Parathyroid adenoma (tissue), 2 donors: ENCODE measurements around the gene GRIK5.

ENCODE experiments used
- H2AFZ ChIP-seq: fragments of 300-600 bp; sonication (generic); one replicate; pipeline ENCODE4 v1.7.0; 2017; ENCODE audit warnings: antibody characterized with exemption, mild to moderate bottlenecking
- H3K27ac ChIP-seq: fragments of 300-600 bp; sonication (generic); one replicate; pipeline ENCODE4 v1.7.0; 2017
- H3K27me3 ChIP-seq: fragments of 300-600 bp; sonication (generic); one replicate; pipeline ENCODE4 v1.7.0; 2017; ENCODE audit warnings: low read length; ENCODE audit not compliant: control insufficient read depth, insufficient read depth
- H3K36me3 ChIP-seq: fragments of 300-600 bp; sonication (generic); one replicate; pipeline ENCODE4 v1.7.0; 2017; ENCODE audit warnings: low read length; ENCODE audit not compliant: control insufficient read depth, insufficient read depth
- H3K4me1 ChIP-seq: fragments of 300-600 bp; sonication (generic); one replicate; pipeline ENCODE4 v1.7.0; 2017; ENCODE audit warnings: control low read depth
- H3K4me2 ChIP-seq: fragments of 300-600 bp; sonication (generic); one replicate; pipeline ENCODE4 v1.7.0; 2017; ENCODE audit warnings: low read length
- H3K4me3 ChIP-seq: fragments of 300-600 bp; sonication (generic); one replicate; pipeline ENCODE4 v1.7.0; 2017; ENCODE audit warnings: low read depth, low read length
- H3K79me2 ChIP-seq: fragments of 300-600 bp; sonication (generic); one replicate; pipeline ENCODE4 v1.7.0; 2017; ENCODE audit warnings: control low read depth
- H3K9ac ChIP-seq: fragments of 300-600 bp; sonication (generic); one replicate; pipeline ENCODE4 v1.7.0; 2017; ENCODE audit warnings: mild to moderate bottlenecking
- H3K9me3 ChIP-seq: fragments of 300-600 bp; sonication (generic); one replicate; pipeline ENCODE4 v1.7.0; 2017; ENCODE audit warnings: low read length; ENCODE audit not compliant: control insufficient read depth
- TF ChIP-seq, protein P1 (sequence below): fragments of 300-600 bp; sonication (generic); IDR thresholded peaks from one replicate; pipeline ENCODE4 v1.7.0; 2017; ENCODE audit warnings: antibody characterized with exemption, mild to moderate bottlenecking
- donor health status: primary hyperparathyroidism.

GRIK5 gene

GRCh38 chr19:42095142-42095813 is 25.3 kb upstream of the GRIK5 start:
- Histone ChIP-seq H3K36me3 (no peaks in the 10 kb centered on the region), H3K9me3 (no peaks in the 10 kb centered on the region), H3K4me3 (no peak overlapping the region), H3K4me2 (no peak overlapping the region), H3K27me3 (no peaks in the 10 kb centered on the region), H3K27ac (no peak overlapping the region), H3K9ac (no peak overlapping the region), H2AFZ (no peak overlapping the region), H3K79me2 (no peaks in the 10 kb centered on the region), H3K4me1 (no peaks in the 10 kb centered on the region)
- TF ChIP-seq, protein P1, sequence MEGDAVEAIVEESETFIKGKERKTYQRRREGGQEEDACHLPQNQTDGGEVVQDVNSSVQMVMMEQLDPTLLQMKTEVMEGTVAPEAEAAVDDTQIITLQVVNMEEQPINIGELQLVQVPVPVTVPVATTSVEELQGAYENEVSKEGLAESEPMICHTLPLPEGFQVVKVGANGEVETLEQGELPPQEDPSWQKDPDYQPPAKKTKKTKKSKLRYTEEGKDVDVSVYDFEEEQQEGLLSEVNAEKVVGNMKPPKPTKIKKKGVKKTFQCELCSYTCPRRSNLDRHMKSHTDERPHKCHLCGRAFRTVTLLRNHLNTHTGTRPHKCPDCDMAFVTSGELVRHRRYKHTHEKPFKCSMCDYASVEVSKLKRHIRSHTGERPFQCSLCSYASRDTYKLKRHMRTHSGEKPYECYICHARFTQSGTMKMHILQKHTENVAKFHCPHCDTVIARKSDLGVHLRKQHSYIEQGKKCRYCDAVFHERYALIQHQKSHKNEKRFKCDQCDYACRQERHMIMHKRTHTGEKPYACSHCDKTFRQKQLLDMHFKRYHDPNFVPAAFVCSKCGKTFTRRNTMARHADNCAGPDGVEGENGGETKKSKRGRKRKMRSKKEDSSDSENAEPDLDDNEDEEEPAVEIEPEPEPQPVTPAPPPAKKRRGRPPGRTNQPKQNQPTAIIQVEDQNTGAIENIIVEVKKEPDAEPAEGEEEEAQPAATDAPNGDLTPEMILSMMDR, result no peak

DNA sequence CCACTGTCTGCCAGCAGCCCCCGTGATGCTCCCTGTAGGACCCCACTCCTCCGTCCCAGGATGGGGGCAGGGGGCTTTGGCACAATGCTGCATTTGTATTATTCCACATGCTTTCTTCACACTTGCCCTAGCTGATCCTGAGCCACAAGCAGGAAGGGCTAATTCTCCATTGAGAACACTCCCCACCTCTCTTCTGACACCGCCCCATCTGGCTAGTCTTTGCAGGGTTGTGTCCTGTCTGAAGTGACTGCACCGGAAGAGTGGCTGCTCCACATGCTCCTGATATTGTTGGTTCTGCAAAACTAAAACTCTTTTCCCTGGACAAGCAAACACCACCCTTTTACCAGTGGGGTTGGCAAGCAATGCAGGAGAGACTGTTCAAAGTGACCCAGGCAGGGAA is 23.9 kb upstream of the GRIK5 start:
- Histone ChIP-seq H3K4me1 (no peaks in the 10 kb centered on the region), H3K27me3 (no peaks in the 10 kb centered on the region), H2AFZ (no peak overlapping the region), H3K4me3 (no peak overlapping the region), H3K4me2 (no peak overlapping the region), H3K36me3 (no peaks in the 10 kb centered on the region), H3K9me3 (no peaks in the 10 kb centered on the region), H3K9ac (no peak overlapping the region), H3K27ac (no peak overlapping the region), H3K79me2 (no peaks in the 10 kb centered on the region)
- TF ChIP-seq, protein P1, result no peak

GRCh38 chr19:42093505-42093904 is 23.5 kb upstream of the GRIK5 start:
- no peaks in the 10 kb centered on the region for H3K4me1 ChIP-seq
- no peaks in the 10 kb centered on the region for H3K27me3 ChIP-seq
- TF ChIP-seq, protein P1, result no peak
- H3K79me2 ChIP-seq, result no peaks in the 10 kb centered on the region
- no peak overlapping the region for H3K4me2 ChIP-seq
- H3K27ac ChIP-seq, result no peak overlapping the region
- no peaks in the 10 kb centered on the region for H3K36me3 ChIP-seq
- H3K9ac ChIP-seq, result no peak overlapping the region
- no peak overlapping the region for H2AFZ ChIP-seq
- H3K9me3 ChIP-seq, result no peaks in the 10 kb centered on the region
- H3K4me3 ChIP-seq, result no peak overlapping the region

DNA sequence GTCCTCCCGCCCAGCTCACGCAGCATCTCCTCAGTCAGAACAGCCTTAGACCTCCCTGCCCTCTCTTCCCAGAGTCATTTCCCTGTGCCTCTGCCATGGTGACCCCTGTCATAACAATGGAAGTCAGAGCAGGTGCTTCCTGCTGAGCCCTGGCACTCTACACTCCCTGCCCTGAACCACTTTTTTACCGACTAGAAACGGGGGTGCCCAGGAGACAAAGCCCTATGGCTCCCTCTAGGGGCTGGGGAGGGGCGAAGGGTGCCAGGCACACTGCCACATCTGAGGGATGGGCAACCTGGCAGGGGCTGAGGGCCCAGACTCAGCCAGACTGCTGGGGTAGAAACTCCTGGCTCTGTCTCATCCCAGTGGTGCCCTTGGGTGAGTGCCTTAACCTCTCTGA is 22.3 kb upstream of the GRIK5 start:
- TF ChIP-seq, protein P1, result peak; percentile 51
- no peaks in the 10 kb centered on the region for H3K9me3 ChIP-seq
- no peak overlapping the region for H3K4me2 ChIP-seq
- H3K4me1 ChIP-seq, result no peaks in the 10 kb centered on the region
- H3K4me3 ChIP-seq, result no peak overlapping the region
- H3K9ac ChIP-seq, result no peak overlapping the region
- H3K27me3 ChIP-seq, result no peaks in the 10 kb centered on the region
- H3K27ac ChIP-seq, result no peak overlapping the region
- H3K79me2 ChIP-seq, result no peaks in the 10 kb centered on the region
- H3K36me3 ChIP-seq, result no peaks in the 10 kb centered on the region
- H2AFZ ChIP-seq, result peak overlapping the region; percentile 46

GRCh38 chr19:42091742-42092141 is 21.7 kb upstream of the GRIK5 start:
- Histone ChIP-seq H3K27ac (no peak overlapping the region), H3K4me1 (no peaks in the 10 kb centered on the region), H3K4me3 (no peak overlapping the region)

More at GRCh38 chr19:42091742-42092141, 21.7 kb upstream of the GRIK5 start:
- H3K9me3 ChIP-seq, result no peaks in the 10 kb centered on the region
- no peak overlapping the region for H3K4me2 ChIP-seq
- H3K9ac ChIP-seq, result no peak overlapping the region
- H2AFZ ChIP-seq, result no peak overlapping the region
- TF ChIP-seq, protein P1, result no peak
- no peaks in the 10 kb centered on the region for H3K27me3 ChIP-seq
- H3K36me3 ChIP-seq, result no peaks in the 10 kb centered on the region
- H3K79me2 ChIP-seq, result no peaks in the 10 kb centered on the region
